ENCODE data around the gene KBTBD13. TPM values are rescaled to one million over a fixed set of nuclear protein-coding genes. Genes with fewer than 3 reads are reported as not detected.
A peak's percentile ranks its signal among the peaks of the same experiment; 100 is the strongest.

The KBTBD13 gene
- total RNA-seq, 4 donors from 2014 or later = not detected

DNA sequence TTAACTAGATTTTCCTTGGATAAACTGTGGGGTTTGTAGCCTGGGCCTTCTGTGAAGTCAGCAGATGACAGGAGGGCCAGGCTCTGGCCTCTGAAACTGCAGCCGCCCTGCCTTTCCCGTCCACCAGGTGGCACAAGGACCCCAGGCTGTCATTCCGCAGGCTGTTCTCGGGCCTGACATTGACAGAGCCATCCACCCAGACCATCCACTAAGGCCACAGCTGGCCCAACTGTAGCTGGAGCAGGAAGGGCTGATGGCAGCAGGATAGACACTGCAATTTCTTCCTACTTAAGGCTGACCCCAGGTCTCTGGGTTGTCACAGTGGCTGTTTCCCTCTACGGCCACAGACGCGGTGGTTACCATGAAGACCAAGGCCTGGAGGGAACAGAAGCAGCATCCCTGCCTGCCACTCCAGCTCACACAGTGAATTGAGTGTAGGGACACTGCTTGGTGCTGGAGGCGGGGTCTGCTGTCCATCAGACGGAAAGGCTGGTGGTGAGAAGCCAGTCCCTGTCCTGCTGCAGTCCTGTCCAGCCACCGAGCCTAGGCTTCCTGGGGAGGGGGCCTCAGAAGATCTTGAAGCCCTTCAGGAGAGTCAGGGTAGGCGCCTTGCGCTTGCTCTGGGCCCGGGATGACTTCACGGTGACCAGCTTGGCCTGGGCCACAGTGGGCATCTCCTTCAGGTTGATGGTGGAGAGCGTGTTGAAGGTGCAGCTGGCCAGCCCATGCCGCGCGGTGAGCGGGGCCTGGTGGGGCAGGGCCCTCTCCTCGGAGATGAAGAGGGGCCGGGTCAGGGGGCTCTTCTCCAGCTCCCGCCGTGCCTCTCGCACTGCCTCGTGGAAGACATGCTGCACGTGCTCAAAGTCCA, 22.0 kb upstream of the KBTBD13 start:
- H3K9me3 ChIP-seq = no peaks in the 10 kb centered on the region
- no peaks in the 10 kb centered on the region for H3K27me3 ChIP-seq
- peaks cover 0 to 86% of the 10 kb centered on the region in 2 donors for H3K36me3 ChIP-seq
- peaks cover 0 to 74% (median 26%) of the 10 kb centered on the region in 3 donors for H3K4me1 ChIP-seq
- TF ChIP-seq, protein P1, sequence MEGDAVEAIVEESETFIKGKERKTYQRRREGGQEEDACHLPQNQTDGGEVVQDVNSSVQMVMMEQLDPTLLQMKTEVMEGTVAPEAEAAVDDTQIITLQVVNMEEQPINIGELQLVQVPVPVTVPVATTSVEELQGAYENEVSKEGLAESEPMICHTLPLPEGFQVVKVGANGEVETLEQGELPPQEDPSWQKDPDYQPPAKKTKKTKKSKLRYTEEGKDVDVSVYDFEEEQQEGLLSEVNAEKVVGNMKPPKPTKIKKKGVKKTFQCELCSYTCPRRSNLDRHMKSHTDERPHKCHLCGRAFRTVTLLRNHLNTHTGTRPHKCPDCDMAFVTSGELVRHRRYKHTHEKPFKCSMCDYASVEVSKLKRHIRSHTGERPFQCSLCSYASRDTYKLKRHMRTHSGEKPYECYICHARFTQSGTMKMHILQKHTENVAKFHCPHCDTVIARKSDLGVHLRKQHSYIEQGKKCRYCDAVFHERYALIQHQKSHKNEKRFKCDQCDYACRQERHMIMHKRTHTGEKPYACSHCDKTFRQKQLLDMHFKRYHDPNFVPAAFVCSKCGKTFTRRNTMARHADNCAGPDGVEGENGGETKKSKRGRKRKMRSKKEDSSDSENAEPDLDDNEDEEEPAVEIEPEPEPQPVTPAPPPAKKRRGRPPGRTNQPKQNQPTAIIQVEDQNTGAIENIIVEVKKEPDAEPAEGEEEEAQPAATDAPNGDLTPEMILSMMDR (IDR thresholded peaks at IDR 0.05) = peak in 3 of 4 experiments; percentile 95 to 96 (median 96)
- no peak for TF ChIP-seq EP300 (IDR thresholded peaks at IDR 0.05)
- peak overlapping the region; percentile 1 to 95 (median 84) for H3K27ac ChIP-seq
- ATAC-seq = peak; percentile 70
- WGBS, 2 donors (ENCODE audit: low coverage in 1 of 2) = 4% methylated on average over 4 of the region's 26 CpGs; no CpG with 5 or more reads in 1 of the 2 donors
- no peak overlapping the region for H3K4me3 ChIP-seq

DNA sequence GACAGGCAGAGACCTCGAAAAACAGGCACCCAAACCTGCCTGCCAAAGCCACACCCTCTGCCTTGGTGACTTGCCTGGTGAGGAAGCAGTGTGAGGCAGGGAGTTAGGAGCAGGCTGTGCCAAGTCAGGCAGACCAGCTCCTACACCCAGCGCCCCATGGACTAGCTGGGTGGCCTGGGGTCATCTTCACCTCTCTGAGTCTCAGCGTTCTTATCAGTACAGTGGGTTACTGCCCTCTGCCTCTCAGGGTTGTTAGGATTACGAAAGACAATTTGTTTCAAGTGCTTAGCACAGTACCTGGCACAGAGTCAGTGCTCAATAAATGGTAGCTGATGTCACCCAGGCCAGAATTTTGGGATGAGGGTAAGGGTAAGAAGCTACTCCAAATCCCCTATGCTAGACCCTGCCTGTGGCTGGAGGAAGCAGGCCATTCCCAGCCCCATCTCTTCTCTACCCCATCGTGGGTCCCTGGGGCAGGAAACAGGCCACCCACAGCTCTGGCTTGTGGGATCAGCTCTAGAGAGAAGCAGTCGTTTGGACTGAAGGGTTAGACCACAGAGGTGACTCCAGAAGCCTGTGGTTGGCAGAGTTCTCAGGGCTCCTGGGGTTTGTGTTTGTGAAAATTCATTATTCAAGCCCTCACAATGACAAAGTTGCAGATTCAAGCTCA, 21.2 kb upstream of the KBTBD13 start:
- Histone ChIP-seq H3K27ac (peak overlapping the region; percentile 22 to 95 (median 84)), H3K4me3 (no peak overlapping the region), H3K9me3 (no peaks in the 10 kb centered on the region), H3K36me3 (peaks cover 0 to 88% of the 10 kb centered on the region in 2 donors), H3K4me1 (peaks cover 0 to 74% (median 19%) of the 10 kb centered on the region in 3 donors), H3K27me3 (no peaks in the 10 kb centered on the region)
- peak; percentile 55 for ATAC-seq
- TF ChIP-seq EP300 (IDR thresholded peaks at IDR 0.05) (no peak), POLR2A (IDR thresholded peaks at IDR 0.05) (no peak), POLR2AphosphoS5 (IDR thresholded peaks at IDR 0.05) (no peak)
- TF ChIP-seq, protein P1 (IDR thresholded peaks at IDR 0.05) = no peak
- WGBS, 2 donors (ENCODE audit: low coverage in 1 of 2) = 25% methylated on average over 2 of the region's 6 CpGs; no CpG with 5 or more reads in 1 of the 2 donors

DNA sequence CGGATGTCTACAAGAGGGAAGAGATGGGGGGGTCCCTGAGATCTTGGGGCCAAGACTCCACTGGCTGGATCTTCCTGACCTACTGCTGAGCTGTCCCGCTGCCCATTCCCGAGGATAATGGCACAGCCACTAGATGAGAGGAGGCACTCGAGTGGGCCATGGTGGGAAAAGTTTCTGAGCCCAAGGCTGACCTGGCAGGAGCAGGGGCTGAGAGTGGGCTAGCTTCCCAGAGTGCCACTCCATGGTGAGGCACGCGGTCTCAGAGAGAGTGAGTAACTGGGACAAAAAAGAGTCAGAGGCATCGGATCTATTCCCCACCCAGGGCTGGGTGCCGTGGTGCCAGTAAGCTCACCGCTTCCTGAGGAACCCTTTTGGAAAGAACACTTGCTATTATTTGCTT, 20.4 kb upstream of the KBTBD13 start:
- Histone ChIP-seq H3K27me3 (no peaks in the 10 kb centered on the region), H3K4me1 (peaks cover 2 to 77% (median 20%) of the 10 kb centered on the region in 3 donors), H3K36me3 (peaks cover 0 to 85% of the 10 kb centered on the region in 2 donors), H3K9me3 (no peaks in the 10 kb centered on the region), H3K4me3 (no peak overlapping the region), H3K27ac (peak overlapping the region; percentile 22 to 95 (median 84))
- WGBS, 2 donors (ENCODE audit: low coverage in 1 of 2) = 67 to 78% methylated on average over 3 to 6 of the region's 9 CpGs
- ATAC-seq = no peak
- no peak for TF ChIP-seq EP300 (IDR thresholded peaks at IDR 0.05)
- TF ChIP-seq POLR2A (IDR thresholded peaks at IDR 0.05) = no peak
- TF ChIP-seq, protein P1 (IDR thresholded peaks at IDR 0.05) = no peak
- TF ChIP-seq POLR2AphosphoS5 (IDR thresholded peaks at IDR 0.05) = no peak

DNA sequence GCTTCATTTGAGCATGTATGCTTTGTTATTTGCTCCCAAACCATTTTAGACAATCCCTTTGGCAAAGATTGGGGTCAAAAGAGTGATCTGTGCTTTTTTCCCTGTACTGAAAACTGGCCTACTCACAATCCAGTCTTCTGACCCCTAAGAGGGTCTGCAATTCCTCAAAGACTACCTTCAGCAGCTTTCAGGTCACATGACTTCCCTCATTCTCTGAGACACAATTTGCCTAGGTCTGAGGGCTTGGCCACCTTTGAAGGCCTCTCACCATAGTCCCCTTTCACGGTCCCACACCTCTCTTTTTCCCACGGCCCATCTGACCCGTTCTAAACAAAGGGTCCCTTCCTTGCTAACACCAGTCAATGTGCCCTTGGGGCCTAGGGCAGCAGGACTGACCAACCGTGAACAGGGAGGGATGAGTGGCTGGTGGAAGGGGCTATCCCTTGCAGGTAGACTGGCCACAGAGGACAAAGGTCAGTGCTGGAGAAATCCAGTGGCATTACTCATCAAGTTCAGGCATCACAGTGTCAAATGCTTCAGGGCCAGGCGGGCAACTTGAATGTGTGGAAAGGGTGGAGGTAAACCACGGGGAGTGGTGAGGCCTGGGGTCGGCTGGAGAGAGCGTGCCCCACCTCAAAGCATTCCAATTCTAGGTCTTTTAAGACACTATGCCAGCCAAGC, 19.5 kb upstream of the KBTBD13 start:
- Histone ChIP-seq H3K9me3 (no peaks in the 10 kb centered on the region), H3K4me3 (no peak overlapping the region), H3K36me3 (peaks cover 0 to 76% of the 10 kb centered on the region in 2 donors), H3K27ac (peak overlapping the region in 3 of 4 donors; percentile 74 to 95 (median 93)), H3K4me1 (peaks cover 4 to 84% (median 21%) of the 10 kb centered on the region in 3 donors), H3K27me3 (no peaks in the 10 kb centered on the region)
- TF ChIP-seq, protein P1 (IDR thresholded peaks at IDR 0.05) = no peak
- TF ChIP-seq POLR2AphosphoS5 (IDR thresholded peaks at IDR 0.05) (no peak), EP300 (IDR thresholded peaks at IDR 0.05) (no peak), POLR2A (IDR thresholded peaks at IDR 0.05) (no peak)
- 68 to 75% methylated on average over 2 to 8 of the region's 8 CpGs for WGBS, 2 donors (ENCODE audit: low coverage in 1 of 2)
- no peak for ATAC-seq
